Measurements from ENCODE around the gene KRTDAP.

GRCh38 chr19:35447606-35448469 lies 42.4 kb downstream of the KRTDAP start, which contains the start of gene FFAR2:
- TF ChIP-seq TAF1 (IDR thresholded peaks at IDR 0.05; ENCODE audit: low read depth) (no peak), NFIC (IDR thresholded peaks at IDR 0.05) (no peak), TCF12 (IDR thresholded peaks at IDR 0.05; ENCODE audit: low read depth) (no peak), EP300 (IDR thresholded peaks at IDR 0.05; ENCODE audit: borderline replicate concordance) (no peak), CREB1 (IDR thresholded peaks at IDR 0.05; ENCODE audit: low read depth) (no peak), EGR1 (IDR thresholded peaks at IDR 0.05) (no peak)
